A549 (cell line): ENCODE data around the gene PPP2R3A. TPM values are rescaled to one million over a fixed set of nuclear protein-coding genes. Genes with fewer than 3 reads are reported as not detected.

ENCODE experiments used
- ATAC-seq, 2 experiments: fragments of 200-7000 bp in 1 of 2; fragments of >200 bp in 1 of 2; cut with Nextera tagmentation in 1 of 2; cut with Tn5 transposase in 1 of 2; 3 replicates each; pipeline versions ENCODE4 v1.8.0 to v1.9.1; 2018 to 2020; ENCODE audit warnings: mild to moderate bottlenecking in 1 of 2, moderate library complexity in 1 of 2
- CTCF ChIA-PET: fragments of 300-600 bp; sonication (Branson Sonifier 250); formaldehyde crosslinking; extraction: SDS; loops from one replicate; lab custom pipeline; 2021; ENCODE audit warnings: antibody characterized with exemption, inconsistent platforms; lab: Yijun Ruan, JAX
- POLR2A ChIA-PET: fragments of 350-600 bp; formaldehyde crosslinking; extraction: SDS; loops from one replicate; lab custom pipeline; 2021; ENCODE audit warnings: antibody characterized with exemption, inconsistent platforms; lab: Yijun Ruan, JAX
- DNase-seq, 2 experiments: peaks; one replicate each; pipeline versions ENCODE4 v3.0.0 to v3.0.0-alpha.2; 2011 to 2016; ENCODE audit warnings: low read depth in 1 of 2, low spot score in 1 of 2
- FAIRE-seq: peaks from 2 replicates; lab custom pipeline; 2011; peaks lifted over from hg19 to GRCh38; lab: Jason Lieb, UNC
- H3K27ac ChIP-seq, 2 experiments: fragments of >200 bp; sonication (Bioruptor Twin); formaldehyde crosslinking; 3 replicates each; pipeline ENCODE4 v1.5.1; 2016 to 2017
- H3K4me1 ChIP-seq: fragments of >200 bp; sonication (Bioruptor Twin); formaldehyde crosslinking; 3 replicates; pipeline ENCODE4 v1.6.1; 2016
- H3K4me2 ChIP-seq: fragments of >200 bp; sonication (Bioruptor Twin); formaldehyde crosslinking; 3 replicates; pipeline ENCODE4 v1.6.1; 2016
- H3K4me3 ChIP-seq: fragments of >200 bp; sonication (Bioruptor Twin); formaldehyde crosslinking; 3 replicates; pipeline ENCODE4 v1.5.1; 2016
- H3K9me3 ChIP-seq: fragments of >200 bp; sonication (Bioruptor Twin); formaldehyde crosslinking; 3 replicates; pipeline ENCODE4 v1.6.1; 2016
- BHLHE40 ChIP-seq: IDR thresholded peaks from 2 replicates; pipeline ENCODE4 v1.6.1; 2012; ENCODE audit warnings: low read depth, low read length, inconsistent platforms
- CHD2 ChIP-seq: fragments of 150-350 bp; IDR thresholded peaks from 2 replicates; pipeline ENCODE4 v1.6.1; 2014; ENCODE audit warnings: low read length; ENCODE audit not compliant: partially characterized antibody
- EHMT2 ChIP-seq: fragments of 200-600 bp; sonication (generic); IDR thresholded peaks from 2 replicates; pipeline ENCODE4 v1.6.1; 2016; ENCODE audit warnings: antibody characterized with exemption, low read depth, mild to moderate bottlenecking, moderate library complexity
- EP300 ChIP-seq, 2 experiments: fragments of >200 bp; sonication (Bioruptor Twin); formaldehyde crosslinking; IDR thresholded peaks; 2 replicates in 1 of 2; 3 replicates in 1 of 2; pipeline ENCODE4 v1.6.1; 2016 to 2017
- ESRRA ChIP-seq: fragments of 150-350 bp; IDR thresholded peaks from 2 replicates; pipeline ENCODE4 v1.6.1; 2014; ENCODE audit warnings: mild to moderate bottlenecking, low read length, borderline replicate concordance
- FOSL2 ChIP-seq, 2 experiments: fragments of 450-650 bp in 1 of 2; fragments of >200 bp in 1 of 2; sonication (Bioruptor Twin) in 1 of 2; formaldehyde crosslinking; IDR thresholded peaks; 2 replicates each; pipeline versions ENCODE4 v1.5.0 to v1.6.1; 2016 to 2020; ENCODE audit warnings: mild to moderate bottlenecking in 1 of 2, moderate library complexity in 1 of 2
- FOXS1 ChIP-seq: fragments of 250-450 bp; sonication (Bioruptor Pico); IDR thresholded peaks from 2 replicates; pipeline ENCODE4 v1.5.0; 2020; ENCODE audit warnings: mild to moderate bottlenecking, moderate library complexity
- GATA3 ChIP-seq: IDR thresholded peaks from 2 replicates; pipeline ENCODE4 v1.6.1; 2012; ENCODE audit warnings: borderline replicate concordance
- HEYL ChIP-seq: fragments of 250-450 bp; sonication (Bioruptor Pico); IDR thresholded peaks from 2 replicates; pipeline ENCODE4 v1.8.0; 2021; ENCODE audit warnings: mild to moderate bottlenecking, moderate library complexity
- HOXB5 ChIP-seq: fragments of 250-450 bp; sonication (Bioruptor Pico); IDR thresholded peaks from 2 replicates; pipeline ENCODE4 v1.5.0; 2020; ENCODE audit warnings: mild to moderate bottlenecking, moderate library complexity
- KDM1A ChIP-seq: fragments of 200-600 bp; sonication (generic); IDR thresholded peaks from 2 replicates; pipeline ENCODE4 v1.6.1; 2016; ENCODE audit warnings: low read depth, mild to moderate bottlenecking
- MAZ ChIP-seq: fragments of 150-350 bp; IDR thresholded peaks from 2 replicates; pipeline ENCODE4 v1.6.1; 2014; ENCODE audit warnings: antibody characterized with exemption, low read depth, low read length, borderline replicate concordance
- MYC ChIP-seq: IDR thresholded peaks from 2 replicates; pipeline ENCODE4 v1.6.1; 2012; ENCODE audit warnings: mild to moderate bottlenecking, inconsistent platforms, low read length, improper control_type of control experiment, borderline replicate concordance
- NFE2L2 ChIP-seq: fragments of 150-350 bp; conservative IDR thresholded peaks from 2 replicates; pipeline ENCODE4 v1.6.1; 2014; ENCODE audit warnings: low read length
- NPAS2 ChIP-seq: fragments of 250-450 bp; sonication (Bioruptor Pico); IDR thresholded peaks from 2 replicates; pipeline ENCODE4 v1.8.0; 2022; ENCODE audit warnings: mild to moderate bottlenecking, moderate library complexity, borderline replicate concordance
- NR3C1 ChIP-seq: fragments of >200 bp; sonication (Bioruptor Twin); formaldehyde crosslinking; IDR thresholded peaks from 3 replicates; pipeline ENCODE4 v1.6.1; 2017
- PHF8 ChIP-seq: fragments of 200-600 bp; sonication (generic); IDR thresholded peaks from 2 replicates; pipeline ENCODE4 v1.6.1; 2016; ENCODE audit warnings: low read depth, mild to moderate bottlenecking, antibody characterized with exemption, moderate library complexity, borderline replicate concordance
- POLR2AphosphoS2 ChIP-seq: conservative IDR thresholded peaks from 2 replicates; pipeline ENCODE4 v1.6.1; 2012; ENCODE audit warnings: low read length, improper control_type of control experiment, inconsistent platforms
- RCOR1 ChIP-seq: fragments of 150-350 bp; IDR thresholded peaks from 2 replicates; pipeline ENCODE4 v1.6.1; 2014; ENCODE audit warnings: antibody characterized with exemption, low read length, low read depth
- SMC3 ChIP-seq: fragments of >200 bp; sonication (Bioruptor Twin); formaldehyde crosslinking; IDR thresholded peaks from 3 replicates; pipeline ENCODE4 v1.6.1; 2018; ENCODE audit warnings: inconsistent platforms
- SREBF2 ChIP-seq: fragments of 450-650 bp; IDR thresholded peaks from 2 replicates; pipeline ENCODE4 v1.6.1; 2014; ENCODE audit warnings: mild to moderate bottlenecking, moderate library complexity
- ZC3H11A ChIP-seq: fragments of 450-650 bp; IDR thresholded peaks from 2 replicates; pipeline ENCODE4 v1.6.1; 2014; ENCODE audit warnings: antibody characterized with exemption, mild to moderate bottlenecking
- ZFP36 ChIP-seq: fragments of 450-650 bp; IDR thresholded peaks from 2 replicates; pipeline ENCODE4 v1.6.1; 2014; ENCODE audit warnings: borderline replicate concordance; ENCODE audit not compliant: partially characterized antibody
- ZNF302 ChIP-seq: fragments of 250-450 bp; sonication (Bioruptor Pico); IDR thresholded peaks from 2 replicates; pipeline ENCODE4 v1.9.0; 2021; ENCODE audit warnings: inconsistent platforms, mild to moderate bottlenecking, moderate library complexity
- WGBS: methylation state at CpG from one replicate; pipeline ENCODE4 v1.1.6; 2017; ENCODE audit errors: missing lambda C conversion rate; 5-methylcytosine and 5-hydroxymethylcytosine counted together
- polyA plus RNA-seq, 4 experiments: library from polyadenylated mRNA; depleted of rRNA in 3 of 4; stranded (reverse); fragments of >200 nt; fragmentation: RNase III in 1 of 4; extraction: RNeasy Plus Mini Kit Qiagen cat#74134 plus additional on column Dnase treatment in 1 of 4; gene quantifications; 2 replicates in 3 of 4; 3 replicates in 1 of 4; pipeline ENCODE4 v1.2.3, GENCODE V29; 2011 to 2017
- TF ChIP-seq, protein P1 (sequence below): IDR thresholded peaks from 2 replicates; pipeline ENCODE4 v1.6.1; 2012
- TF ChIP-seq, protein P2 (sequence below): fragments of >200 bp; sonication (Bioruptor Twin); formaldehyde crosslinking; IDR thresholded peaks from 3 replicates; pipeline ENCODE4 v1.5.1; 2016
- TF ChIP-seq, protein P3 (sequence below): fragments of >200 bp; sonication (Bioruptor Twin); formaldehyde crosslinking; IDR thresholded peaks from 2 replicates; pipeline ENCODE4 v1.6.1; 2016
- TF ChIP-seq, protein P4 (sequence below): fragments of 450-650 bp; IDR thresholded peaks from 2 replicates; pipeline ENCODE4 v1.6.1; 2014; ENCODE audit warnings: antibody characterized with exemption
- TF ChIP-seq, protein P5 (sequence below): IDR thresholded peaks from 2 replicates; pipeline ENCODE4 v1.6.1; 2012
- TF ChIP-seq, protein P6 (sequence below): fragments of >200 bp; sonication (Bioruptor Twin); formaldehyde crosslinking; IDR thresholded peaks from 3 replicates; pipeline ENCODE4 v1.6.1; 2016
- TF ChIP-seq, protein P7 (sequence below): fragments of 250-450 bp; sonication (Bioruptor Pico); IDR thresholded peaks from 2 replicates; pipeline ENCODE4 v1.5.0; 2020; ENCODE audit warnings: low read depth, mild to moderate bottlenecking, moderate library complexity

The PPP2R3A gene
- polyA plus RNA-seq, 2 of the 4 experiments (the other 2 are of a cell fraction), result 1.9 to 3.2 TPM

DNA sequence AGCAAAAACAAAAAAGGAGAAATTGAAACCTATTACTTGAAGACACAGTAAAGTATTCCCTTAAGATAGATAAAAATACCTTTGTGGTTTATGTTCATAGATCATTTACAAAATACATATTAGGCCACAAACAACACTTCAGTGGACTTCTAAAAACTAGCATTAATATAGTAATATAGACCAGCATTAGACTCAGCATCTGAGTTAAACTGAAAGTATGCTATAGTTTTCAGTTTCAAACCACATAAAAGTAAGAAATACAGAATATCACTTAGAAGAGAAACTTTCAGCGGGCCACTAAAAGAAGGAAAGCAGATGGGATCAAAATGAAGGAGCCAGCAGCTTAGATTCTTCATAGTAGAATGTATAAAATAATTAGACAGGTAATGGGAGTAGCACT, 144.0 kb downstream of the PPP2R3A start:
- POLR2A ChIA-PET, result no interaction called here

DNA sequence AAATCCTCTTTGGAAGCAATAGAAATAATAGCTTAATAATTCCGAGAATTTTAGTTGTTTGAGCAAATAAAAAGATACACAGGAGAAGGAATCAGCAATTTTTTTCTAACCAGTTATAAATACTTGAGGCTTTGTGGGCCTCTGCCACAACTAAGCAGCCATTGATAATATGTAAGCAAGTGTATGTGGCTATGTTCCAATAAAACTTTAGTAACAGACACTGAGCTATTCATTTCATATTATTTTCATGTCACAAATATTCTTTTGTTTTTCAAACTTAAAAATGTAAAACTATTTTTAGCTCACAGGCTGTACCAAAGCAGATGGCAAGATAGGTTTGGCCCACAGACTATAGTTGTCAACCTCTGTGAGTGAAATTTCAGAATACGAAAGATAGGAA, 145.0 kb downstream of the PPP2R3A start:
- DNase-seq, result no peak
- 94% methylated on average over 2 of the region's 2 CpGs for WGBS
- no peak overlapping the region for H3K4me3 ChIP-seq
- no peaks in the 10 kb centered on the region for H3K4me1 ChIP-seq
- H3K4me2 ChIP-seq, result no peak overlapping the region
- ATAC-seq, result no peak
- no peak for FAIRE-seq
- no peak overlapping the region for H3K27ac ChIP-seq
- POLR2A ChIA-PET, result no interaction called here
- CTCF ChIA-PET, result interaction anchor here (1.0 kb wide), 1 partner anchor 10 kb away, joined by 4 read pairs; no protein-coding TSS in a partner anchor
- 0 out of 3 replicates have a peak, but pooled peaks cover 3% of the 10 kb centered on the region for H3K9me3 ChIP-seq
- TF ChIP-seq NR3C1 (no peak), ZFP36 (no peak), EP300 (IDR thresholded peaks at IDR 0.05) (no peak), MYC (no peak), RCOR1 (no peak), PHF8 (no peak), GATA3 (no peak), HOXB5 (CRISPR knock-in tag) (no peak), NPAS2 (CRISPR knock-in tag) (no peak), SMC3 (no peak), HEYL (CRISPR knock-in tag) (no peak), ZC3H11A (no peak), FOSL2 (IDR thresholded peaks at IDR 0.05) (no peak), FOSL2 (CRISPR knock-in tag; IDR thresholded peaks at IDR 0.05) (no peak)
- TF ChIP-seq, protein P1, sequence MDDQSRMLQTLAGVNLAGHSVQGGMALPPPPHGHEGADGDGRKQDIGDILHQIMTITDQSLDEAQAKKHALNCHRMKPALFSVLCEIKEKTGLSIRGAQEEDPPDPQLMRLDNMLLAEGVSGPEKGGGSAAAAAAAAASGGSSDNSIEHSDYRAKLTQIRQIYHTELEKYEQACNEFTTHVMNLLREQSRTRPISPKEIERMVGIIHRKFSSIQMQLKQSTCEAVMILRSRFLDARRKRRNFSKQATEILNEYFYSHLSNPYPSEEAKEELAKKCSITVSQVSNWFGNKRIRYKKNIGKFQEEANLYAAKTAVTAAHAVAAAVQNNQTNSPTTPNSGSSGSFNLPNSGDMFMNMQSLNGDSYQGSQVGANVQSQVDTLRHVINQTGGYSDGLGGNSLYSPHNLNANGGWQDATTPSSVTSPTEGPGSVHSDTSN, result no peak
- TF ChIP-seq, protein P2, sequence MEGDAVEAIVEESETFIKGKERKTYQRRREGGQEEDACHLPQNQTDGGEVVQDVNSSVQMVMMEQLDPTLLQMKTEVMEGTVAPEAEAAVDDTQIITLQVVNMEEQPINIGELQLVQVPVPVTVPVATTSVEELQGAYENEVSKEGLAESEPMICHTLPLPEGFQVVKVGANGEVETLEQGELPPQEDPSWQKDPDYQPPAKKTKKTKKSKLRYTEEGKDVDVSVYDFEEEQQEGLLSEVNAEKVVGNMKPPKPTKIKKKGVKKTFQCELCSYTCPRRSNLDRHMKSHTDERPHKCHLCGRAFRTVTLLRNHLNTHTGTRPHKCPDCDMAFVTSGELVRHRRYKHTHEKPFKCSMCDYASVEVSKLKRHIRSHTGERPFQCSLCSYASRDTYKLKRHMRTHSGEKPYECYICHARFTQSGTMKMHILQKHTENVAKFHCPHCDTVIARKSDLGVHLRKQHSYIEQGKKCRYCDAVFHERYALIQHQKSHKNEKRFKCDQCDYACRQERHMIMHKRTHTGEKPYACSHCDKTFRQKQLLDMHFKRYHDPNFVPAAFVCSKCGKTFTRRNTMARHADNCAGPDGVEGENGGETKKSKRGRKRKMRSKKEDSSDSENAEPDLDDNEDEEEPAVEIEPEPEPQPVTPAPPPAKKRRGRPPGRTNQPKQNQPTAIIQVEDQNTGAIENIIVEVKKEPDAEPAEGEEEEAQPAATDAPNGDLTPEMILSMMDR, result no peak
- TF ChIP-seq, protein P3, sequence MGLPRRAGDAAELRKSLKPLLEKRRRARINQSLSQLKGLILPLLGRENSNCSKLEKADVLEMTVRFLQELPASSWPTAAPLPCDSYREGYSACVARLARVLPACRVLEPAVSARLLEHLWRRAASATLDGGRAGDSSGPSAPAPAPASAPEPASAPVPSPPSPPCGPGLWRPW, result no peak
- TF ChIP-seq, protein P4, sequence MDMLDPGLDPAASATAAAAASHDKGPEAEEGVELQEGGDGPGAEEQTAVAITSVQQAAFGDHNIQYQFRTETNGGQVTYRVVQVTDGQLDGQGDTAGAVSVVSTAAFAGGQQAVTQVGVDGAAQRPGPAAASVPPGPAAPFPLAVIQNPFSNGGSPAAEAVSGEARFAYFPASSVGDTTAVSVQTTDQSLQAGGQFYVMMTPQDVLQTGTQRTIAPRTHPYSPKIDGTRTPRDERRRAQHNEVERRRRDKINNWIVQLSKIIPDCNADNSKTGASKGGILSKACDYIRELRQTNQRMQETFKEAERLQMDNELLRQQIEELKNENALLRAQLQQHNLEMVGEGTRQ, result no peak

More for the DNA sequence above, 144.0 kb downstream of the PPP2R3A start:
- no peak for ATAC-seq
- DNase-seq, result no peak
- CTCF ChIA-PET, result interaction anchor here (1.0 kb wide), 1 partner anchor 9 kb away, joined by 4 read pairs; no protein-coding TSS in a partner anchor
- TF ChIP-seq, protein P5, sequence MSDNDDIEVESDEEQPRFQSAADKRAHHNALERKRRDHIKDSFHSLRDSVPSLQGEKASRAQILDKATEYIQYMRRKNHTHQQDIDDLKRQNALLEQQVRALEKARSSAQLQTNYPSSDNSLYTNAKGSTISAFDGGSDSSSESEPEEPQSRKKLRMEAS, result no peak
- no peak for TF ChIP-seq MYC
- no peak for TF ChIP-seq EHMT2
- TF ChIP-seq SREBF2, result no peak
- TF ChIP-seq, protein P2, result no peak
- TF ChIP-seq MAZ, result no peak
- TF ChIP-seq NFE2L2, result no peak
- no peak for TF ChIP-seq ZFP36
- TF ChIP-seq KDM1A, result no peak
- TF ChIP-seq ESRRA, result no peak
- TF ChIP-seq, protein P6, sequence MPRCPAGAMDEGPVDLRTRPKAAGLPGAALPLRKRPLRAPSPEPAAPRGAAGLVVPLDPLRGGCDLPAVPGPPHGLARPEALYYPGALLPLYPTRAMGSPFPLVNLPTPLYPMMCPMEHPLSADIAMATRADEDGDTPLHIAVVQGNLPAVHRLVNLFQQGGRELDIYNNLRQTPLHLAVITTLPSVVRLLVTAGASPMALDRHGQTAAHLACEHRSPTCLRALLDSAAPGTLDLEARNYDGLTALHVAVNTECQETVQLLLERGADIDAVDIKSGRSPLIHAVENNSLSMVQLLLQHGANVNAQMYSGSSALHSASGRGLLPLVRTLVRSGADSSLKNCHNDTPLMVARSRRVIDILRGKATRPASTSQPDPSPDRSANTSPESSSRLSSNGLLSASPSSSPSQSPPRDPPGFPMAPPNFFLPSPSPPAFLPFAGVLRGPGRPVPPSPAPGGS, result no peak
- TF ChIP-seq, protein P7, sequence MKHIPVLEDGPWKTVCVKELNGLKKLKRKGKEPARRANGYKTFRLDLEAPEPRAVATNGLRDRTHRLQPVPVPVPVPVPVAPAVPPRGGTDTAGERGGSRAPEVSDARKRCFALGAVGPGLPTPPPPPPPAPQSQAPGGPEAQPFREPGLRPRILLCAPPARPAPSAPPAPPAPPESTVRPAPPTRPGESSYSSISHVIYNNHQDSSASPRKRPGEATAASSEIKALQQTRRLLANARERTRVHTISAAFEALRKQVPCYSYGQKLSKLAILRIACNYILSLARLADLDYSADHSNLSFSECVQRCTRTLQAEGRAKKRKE (CRISPR knock-in tag), result no peak
- no peak for TF ChIP-seq ZNF302 (CRISPR knock-in tag)
- no peak for TF ChIP-seq FOXS1 (CRISPR knock-in tag)
- TF ChIP-seq CHD2, result no peak
- TF ChIP-seq POLR2AphosphoS2, result no peak
- no peak for TF ChIP-seq BHLHE40
- TF ChIP-seq HEYL (CRISPR knock-in tag), result no peak
- TF ChIP-seq, protein P3, result no peak
- Histone ChIP-seq H3K4me2 (no peak overlapping the region), H3K4me1 (no peaks in the 10 kb centered on the region), H3K27ac (no peak overlapping the region), H3K4me3 (no peak overlapping the region), H3K9me3 (0 out of 3 replicates have a peak, but pooled peaks cover 3% of the 10 kb centered on the region)
- 80% methylated on average over 1 of the region's 1 CpG for WGBS
- no peak for FAIRE-seq
